GM12878 (cell line): ENCODE measurements around the gene GSG1L. TPM values are rescaled to one million over a fixed set of nuclear protein-coding genes. Genes with fewer than 3 reads are reported as not detected.
A peak's percentile ranks its signal among the peaks of the same experiment; 100 is the strongest.

Source experiments
- ATAC-seq: fragments of 200-7000 bp; cut with Tn5 transposase; 3 replicates; pipeline ENCODE4 v1.9.1; 2020; ENCODE audit warnings: mild to moderate bottlenecking, moderate library complexity
- BruUV-seq: library from RNA; stranded (reverse); fragments of 400-500 nt; replicated peaks from 2 replicates; lab custom pipeline; 2021; lab: Mats Ljungman, UMichigan
- CTCF ChIA-PET: fragments of 300-600 bp; sonication (Branson Sonifier 250); formaldehyde crosslinking; extraction: SDS; loops from one replicate; lab custom pipeline; 2021; ENCODE audit warnings: inconsistent platforms; lab: Yijun Ruan, JAX
- POLR2A ChIA-PET: fragments of 350-600 bp; formaldehyde crosslinking; extraction: SDS; loops from one replicate; lab custom pipeline; 2021; ENCODE audit warnings: inconsistent platforms; lab: Charles Lee
- RAD21 ChIA-PET: fragments of 300-600 bp; sonication (Branson Sonifier 250); formaldehyde crosslinking; loops from one replicate; lab custom pipeline; 2023; ENCODE audit warnings: antibody characterized with exemption; ENCODE audit not compliant: unreplicated experiment; lab: Charles Lee
- SMC1A ChIA-PET: fragments of 300-600 bp; sonication (Branson Sonifier 250); formaldehyde crosslinking; loops from one replicate; lab custom pipeline; 2023; ENCODE audit not compliant: unreplicated experiment, uncharacterized antibody; lab: Charles Lee
- DNase-seq: peaks from one replicate; pipeline ENCODE4 v3.0.0-alpha.2; 2011; ENCODE audit warnings: low read depth, low spot score
- FAIRE-seq: peaks from 3 replicates; lab custom pipeline; 2011; peaks lifted over from hg19 to GRCh38; lab: Jason Lieb, UNC
- H2AFZ ChIP-seq: 2 replicates; pipeline ENCODE4 v1.6.0; 2011; ENCODE audit warnings: low read depth, low read length, control low read depth; ENCODE audit not compliant: control insufficient read depth
- H3K27ac ChIP-seq: 2 replicates; pipeline ENCODE4 v1.5.1; 2011; ENCODE audit warnings: control low read depth; ENCODE audit not compliant: control insufficient read depth, insufficient read depth
- H3K27me3 ChIP-seq, 2 experiments: replicated peaks in 1 of 2; 2 replicates each; pipeline versions ENCODE4 v1.6.0 to v1.6.1; 2011; ENCODE audit warnings: low read length in 1 of 2; ENCODE audit not compliant: control insufficient read depth in 2 of 2, insufficient read depth in 2 of 2
- H3K36me3 ChIP-seq, 2 experiments: 2 replicates each; pipeline ENCODE4 v1.5.1; 2011; ENCODE audit warnings: low read length in 1 of 2; ENCODE audit not compliant: control insufficient read depth in 2 of 2, insufficient read depth in 2 of 2
- H3K4me1 ChIP-seq: 2 replicates; pipeline ENCODE4 v1.6.1; 2011; ENCODE audit warnings: mild to moderate bottlenecking, low read length, moderate library complexity, mixed read lengths; ENCODE audit not compliant: control insufficient read depth, insufficient read depth
- H3K4me2 ChIP-seq: 2 replicates; pipeline ENCODE4 v1.6.0; 2011; ENCODE audit warnings: control low read depth; ENCODE audit not compliant: control insufficient read depth, insufficient read depth
- H3K4me3 ChIP-seq: fragments of 200-600 bp; sonication (generic); 2 replicates; pipeline ENCODE4 v1.5.1; 2016
- H3K79me2 ChIP-seq: 2 replicates; pipeline ENCODE4 v1.6.0; 2011; ENCODE audit warnings: low read length; ENCODE audit not compliant: control insufficient read depth, insufficient read depth
- H3K9ac ChIP-seq: 2 replicates; pipeline ENCODE4 v1.8.0; 2011; ENCODE audit warnings: low read length, control low read depth, mixed read lengths; ENCODE audit not compliant: control insufficient read depth, insufficient read depth
- H3K9me3 ChIP-seq: replicated peaks from 3 replicates; pipeline ENCODE4 v1.5.1; 2011; ENCODE audit warnings: mild to moderate bottlenecking, low read length; ENCODE audit not compliant: control insufficient read depth, insufficient read depth
- H4K20me1 ChIP-seq: 2 replicates; pipeline ENCODE4 v1.6.0; 2011; ENCODE audit not compliant: control insufficient read depth, insufficient read depth
- KDM1A ChIP-seq: fragments of 200-600 bp; sonication (generic); IDR thresholded peaks from 2 replicates; pipeline ENCODE4 v1.6.1; 2016; ENCODE audit warnings: borderline replicate concordance
- MEF2A ChIP-seq: IDR thresholded peaks from 2 replicates; pipeline ENCODE4 v1.6.1; 2011; ENCODE audit warnings: low read depth, mild to moderate bottlenecking, low read length, moderate library complexity; ENCODE audit not compliant: insufficient read depth
- POLR2A ChIP-seq: IDR thresholded peaks from 2 replicates; pipeline ENCODE4 v1.6.1; 2011; ENCODE audit warnings: low read depth, mild to moderate bottlenecking, low read length
- SMARCA5 ChIP-seq: fragments of 450-650 bp; IDR thresholded peaks from 2 replicates; pipeline ENCODE4 v1.6.1; 2017; ENCODE audit warnings: mild to moderate bottlenecking
- TARDBP ChIP-seq: IDR thresholded peaks from 2 replicates; pipeline ENCODE4 v1.6.1; 2016; ENCODE audit warnings: borderline replicate concordance
- USF2 ChIP-seq: IDR thresholded peaks from 2 replicates; pipeline ENCODE4 v1.6.1; 2011; ENCODE audit warnings: low read depth, low read length, improper control_type of control experiment, borderline replicate concordance
- ZNF207 ChIP-seq: fragments of 450-650 bp; IDR thresholded peaks from 2 replicates; pipeline ENCODE4 v1.6.1; 2014; ENCODE audit warnings: antibody characterized with exemption, mild to moderate bottlenecking, borderline replicate concordance
- WGBS: methylation state at CpG from one replicate; pipeline ENCODE4 v1.1.6; 2016; ENCODE audit warnings: low lambda C conversion rate; ENCODE audit not compliant: insufficient replicate concordance, insufficient coverage; ENCODE audit errors: missing lambda C conversion rate; 5-methylcytosine and 5-hydroxymethylcytosine counted together
- in situ Hi-C: fragments of 300-500 bp; cut with MboI; formaldehyde crosslinking; loops from 9 replicates; pipeline ENCODE4 v1.14.3; 2018; ENCODE audit warnings: mixed read lengths
- intact Hi-C: fragments of 100-400 bp; cut with micrococcal nuclease; formaldehyde crosslinking; loops from one replicate; pipeline ENCODE4 v1.14.2; 2022; ENCODE audit not compliant: unreplicated experiment
- polyA plus RNA-seq, 11 experiments: library from polyadenylated mRNA; depleted of rRNA in 4 of 11; unstranded in 6 of 11; stranded (reverse) in 5 of 11; fragments of >200 nt; fragmentation: Nextera tagmentation in 4 of 11; fragmentation: Illumina TruSeq in 1 of 11; extraction: Ambion mirVana in 4 of 11; extraction: Trizol in 1 of 11; gene quantifications; 1 replicate in 1 of 11; 2 replicates in 10 of 11; pipeline versions ENCODE4 v1.2.1 to v1.2.3, GENCODE V29; 2011 to 2016; ENCODE audit warnings: inconsistent platforms in 2 of 11, missing spikeins in 2 of 11, low read depth in 1 of 11
- total RNA-seq, 4 experiments: library from RNA; depleted of rRNA in 3 of 4; stranded (reverse); fragments of >200 nt in 3 of 4; fragmentation: Illumina TruSeq in 1 of 4; extraction: Trizol in 1 of 4; gene quantifications; 2 replicates each; pipeline versions ENCODE4 v1.2.1 to v1.2.3, GENCODE V29; 2013 to 2021

Gene GSG1L
- total and polyA plus RNA-seq, 10 of the 15 experiments (the other 5 are each of a cell fraction or from before 2014, with no cell fraction given), result not detected

DNA sequence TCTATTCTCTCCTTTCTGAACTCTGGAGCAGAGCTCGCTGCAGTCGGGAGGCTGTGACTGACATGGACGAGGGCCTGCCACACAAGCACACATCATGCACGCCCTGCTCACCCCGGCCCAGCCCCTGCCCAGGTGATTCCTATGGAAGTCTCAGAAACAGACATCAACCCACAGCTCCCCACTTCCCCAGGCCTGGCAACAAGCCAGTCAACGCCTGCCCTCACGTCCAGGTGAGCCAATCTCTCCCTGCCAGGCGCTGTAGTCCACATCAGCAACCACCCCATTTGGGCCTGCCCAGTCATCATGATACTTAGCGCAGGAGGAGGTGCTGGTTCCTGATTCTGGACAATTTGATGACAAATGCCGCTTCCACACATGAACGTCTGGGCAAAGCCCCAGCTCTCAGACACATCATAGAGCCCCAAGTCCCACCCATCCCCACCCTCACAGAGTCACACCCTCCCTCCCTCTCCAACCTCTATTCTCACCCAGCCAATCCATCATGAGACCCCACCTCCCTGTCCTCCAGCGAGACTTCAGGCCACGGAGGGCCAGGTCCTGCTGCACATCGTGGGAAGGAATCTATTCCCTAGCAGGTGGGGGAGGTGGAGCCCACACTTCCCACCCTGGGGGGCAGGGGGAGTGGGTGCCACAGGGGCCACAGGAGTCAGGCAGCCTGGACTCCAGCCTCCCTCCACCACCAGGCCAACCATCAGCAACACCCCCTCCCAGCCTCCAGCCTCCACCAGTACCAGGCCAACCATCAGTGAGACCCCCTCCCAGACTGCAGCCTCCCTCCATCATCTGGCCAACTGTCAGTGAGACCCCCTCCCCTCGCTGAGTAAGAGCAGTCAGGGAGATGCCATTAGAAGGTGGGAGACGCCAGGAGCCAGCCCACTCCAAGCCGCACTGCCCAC is 33.7 kb upstream of the GSG1L start:
- Histone ChIP-seq H3K9me3 (no peaks in the 10 kb centered on the region), H3K4me1 (no peaks in the 10 kb centered on the region), H3K4me2 (no peak overlapping the region), H3K4me3 (no peak overlapping the region), H3K27me3 (no peaks in the 10 kb centered on the region)
- in situ Hi-C loops, result no loop called here
- RAD21 ChIA-PET, result no interaction called here
- no peak for DNase-seq
- BruUV-seq, result no TSS peak
- SMC1A ChIA-PET, result no interaction called here
- TF ChIP-seq ZNF207 (no peak), MEF2A (no peak), SMARCA5 (no peak), POLR2A (0 out of 2 replicates have a peak, but pooled peaks have one; percentile 25), KDM1A (no peak), TARDBP (no peak), USF2 (no peak)
- TF ChIP-seq, all 136 proteins: peak for 1
- 79% methylated on average over 17 of the region's 17 CpGs for WGBS
- ATAC-seq (no peak), FAIRE-seq (no peak)
- no peak overlapping the region for H2AFZ ChIP-seq
- no peak overlapping the region for H3K9ac ChIP-seq
- intact Hi-C loops, result no loop called here
- ChIA-PET POLR2A (no interaction called here), CTCF (no interaction called here)
- no peaks in the 10 kb centered on the region for H3K79me2 ChIP-seq
- H3K27ac ChIP-seq, result no peak overlapping the region
- peaks cover 29% of the 10 kb centered on the region in 2 experiments for H3K36me3 ChIP-seq
- no peaks in the 10 kb centered on the region for H4K20me1 ChIP-seq
